NCI-H510A treated with DMSO at 0.1 percent for 48 hours (cell line): Measurements from ENCODE around the gene CD6.

Source experiments
- DNase-seq: peaks from one replicate; lab custom pipeline; 2025; lab: John Stamatoyannopoulos, UW

The CD6 gene

GRCh38 chr11:60985991-60986915 lies 14.8 kb downstream of the CD6 start:
- DNase-seq = no peak

DNA sequence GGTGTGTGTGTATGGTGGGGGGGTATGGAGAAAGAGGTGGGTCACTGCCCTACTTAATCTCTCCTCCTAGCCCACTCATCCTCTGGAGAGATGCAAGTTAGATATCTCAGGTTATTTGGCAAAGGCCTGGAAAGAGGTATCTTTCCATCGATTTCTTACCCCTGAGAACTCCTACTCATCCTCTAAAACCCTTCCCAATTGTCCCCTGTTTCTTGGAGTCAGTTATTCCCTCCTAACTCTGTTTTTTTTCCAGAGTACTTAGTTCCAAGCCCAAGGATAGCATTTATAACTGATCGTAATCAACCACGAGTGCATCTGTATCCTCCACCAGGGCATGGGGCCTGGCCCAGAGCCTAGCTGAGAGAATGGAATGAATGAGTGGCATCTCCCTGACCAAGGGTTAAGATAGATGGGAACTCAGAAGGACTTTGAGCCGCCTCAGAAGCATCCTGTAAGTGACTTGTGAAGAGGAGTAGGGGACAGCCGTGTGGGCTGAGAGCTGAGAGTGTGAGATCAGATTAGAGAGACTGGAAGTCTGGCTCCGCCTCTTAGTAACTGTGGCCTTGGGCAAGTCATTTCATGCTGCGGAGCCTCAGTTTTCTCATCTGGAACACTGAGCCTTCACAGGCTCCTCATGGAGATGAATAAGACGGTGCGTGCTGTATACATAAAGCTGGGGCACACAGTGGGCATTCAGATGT lies 16.2 kb downstream of the CD6 start:
- no peak for DNase-seq

GRCh38 chr11:60988658-60989057 lies 17.2 kb downstream of the CD6 start:
- DNase-seq = no peak

GRCh38 chr11:60989093-60989650 lies 17.7 kb downstream of the CD6 start:
- no peak for DNase-seq

DNA sequence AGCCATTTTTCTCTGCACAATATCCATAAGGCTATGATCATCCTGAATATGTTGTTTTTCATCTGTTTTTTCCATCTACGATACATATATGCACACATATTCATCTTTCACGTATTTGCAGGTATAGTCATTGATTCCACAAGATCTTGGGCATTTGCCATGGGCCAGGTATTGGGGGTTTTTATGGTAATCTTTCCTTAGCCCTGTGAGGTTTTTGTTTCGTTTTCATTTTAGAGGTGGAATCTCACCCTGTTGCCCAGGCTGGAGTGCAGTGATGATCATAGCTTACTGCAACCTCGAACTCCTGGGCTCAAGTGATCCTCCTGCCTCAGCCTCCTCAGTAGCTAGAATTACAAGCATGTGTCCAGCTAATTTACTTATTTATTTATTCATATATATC lies 20.0 kb downstream of the CD6 start:
- no peak for DNase-seq

GRCh38 chr11:60992842-60993409 lies 21.4 kb downstream of the CD6 start:
- DNase-seq = no peak

DNA sequence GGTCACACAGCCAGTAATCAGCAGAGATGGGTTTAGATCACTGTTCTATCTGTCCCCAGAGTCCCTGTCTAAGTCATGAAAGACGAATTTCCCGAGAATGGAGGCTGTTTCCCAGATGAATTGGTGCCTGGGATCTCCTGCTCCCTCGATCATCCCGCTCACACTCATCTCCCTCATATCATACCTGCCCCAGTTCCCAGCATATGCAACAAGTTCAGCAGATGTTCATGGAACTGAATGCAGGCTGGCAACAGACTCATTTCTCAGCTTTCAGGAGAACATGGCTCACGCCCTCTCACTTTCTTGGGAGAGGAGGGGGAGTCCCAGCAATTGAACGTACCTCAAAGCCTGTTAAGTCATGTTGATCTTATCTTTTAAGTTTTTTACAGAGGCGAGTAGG lies 22.1 kb downstream of the CD6 start:
- DNase-seq = no peak

GRCh38 chr11:60994541-60995080 lies 23.1 kb downstream of the CD6 start:
- no peak for DNase-seq

- DNase-seq = no peak
Measured at GRCh38 chr11:60995798-60996197, 24.3 kb downstream of the CD6 start.

DNA sequence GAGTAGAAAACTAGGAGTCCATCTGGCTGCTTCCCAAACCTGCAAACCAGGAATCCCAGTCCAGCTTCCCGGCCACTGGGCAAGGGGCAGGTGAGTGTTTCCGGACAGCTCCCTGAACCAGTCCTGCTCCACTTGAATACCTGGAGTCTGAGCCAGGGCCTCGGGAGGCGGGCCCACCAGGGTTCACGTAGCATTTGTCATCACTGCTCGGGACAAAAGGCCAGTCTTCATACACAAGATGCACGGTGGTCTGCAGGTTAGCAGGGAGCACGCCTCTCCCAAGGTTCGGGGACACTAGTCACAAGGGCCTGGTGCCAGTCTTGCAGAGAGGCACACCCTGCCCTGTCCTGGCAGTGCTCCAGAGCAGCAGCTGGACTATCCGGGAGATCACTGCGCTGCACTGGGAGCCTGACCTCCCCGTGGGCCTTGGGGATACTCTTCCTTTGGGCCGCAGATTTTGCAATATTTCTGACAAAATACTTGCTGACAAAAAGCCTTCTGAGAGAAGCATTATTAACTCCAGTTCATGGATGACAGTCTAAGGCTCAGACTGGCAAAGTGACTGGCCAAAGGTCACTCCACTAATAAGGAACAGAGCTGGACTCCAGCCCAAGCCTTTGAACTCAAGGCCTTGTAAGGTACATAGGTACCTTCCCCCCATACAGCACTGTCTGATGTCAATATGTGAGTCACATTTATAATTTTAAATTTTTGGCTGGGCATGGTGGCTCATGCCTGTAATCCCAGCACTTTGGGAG lies 25.1 kb downstream of the CD6 start:
- no peak for DNase-seq

- DNase-seq = no peak
Measured at GRCh38 chr11:61000426-61000825, 28.9 kb downstream of the CD6 start.

DNA sequence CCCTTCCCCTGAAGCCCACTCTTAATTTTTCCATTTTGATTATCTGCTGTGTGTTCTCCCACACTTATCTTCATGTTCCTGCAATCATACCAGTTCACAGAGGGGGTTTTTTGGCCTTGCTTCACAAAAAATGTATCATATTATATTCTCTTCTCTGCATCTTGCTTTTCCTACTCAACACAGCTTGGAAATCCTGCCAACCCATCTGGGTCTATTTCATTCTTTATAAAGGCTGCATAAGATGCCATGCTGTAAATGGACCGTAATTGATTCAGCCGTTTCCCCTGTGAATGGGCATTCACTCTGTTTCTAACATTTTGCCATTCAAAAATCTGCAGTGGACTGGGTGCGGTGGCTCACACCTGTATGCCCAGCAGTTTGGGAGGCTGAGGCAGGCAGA lies 30.5 kb downstream of the CD6 start:
- DNase-seq = no peak

DNA sequence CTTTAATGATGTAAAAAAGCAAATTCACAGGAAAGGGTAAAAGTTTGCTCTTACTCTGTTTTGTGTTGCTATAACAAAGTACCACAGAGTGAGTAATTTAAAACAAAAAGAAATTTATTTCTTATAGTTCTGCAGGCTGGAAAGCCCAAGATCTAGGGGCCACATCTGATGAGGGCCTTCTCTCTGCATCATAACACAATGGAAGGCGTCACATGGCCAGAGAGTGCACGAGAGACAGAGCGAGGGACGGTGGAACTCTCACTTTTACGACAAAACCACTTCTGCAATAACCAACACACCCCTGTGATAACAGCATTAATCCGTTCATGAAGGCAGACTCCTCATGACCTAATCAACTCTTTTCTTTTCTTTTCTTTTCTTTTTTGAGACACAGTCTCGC lies 31.1 kb downstream of the CD6 start:
- no peak for DNase-seq

GRCh38 chr11:61004180-61004611 lies 32.7 kb downstream of the CD6 start:
- peak; percentile 38 for DNase-seq

DNA sequence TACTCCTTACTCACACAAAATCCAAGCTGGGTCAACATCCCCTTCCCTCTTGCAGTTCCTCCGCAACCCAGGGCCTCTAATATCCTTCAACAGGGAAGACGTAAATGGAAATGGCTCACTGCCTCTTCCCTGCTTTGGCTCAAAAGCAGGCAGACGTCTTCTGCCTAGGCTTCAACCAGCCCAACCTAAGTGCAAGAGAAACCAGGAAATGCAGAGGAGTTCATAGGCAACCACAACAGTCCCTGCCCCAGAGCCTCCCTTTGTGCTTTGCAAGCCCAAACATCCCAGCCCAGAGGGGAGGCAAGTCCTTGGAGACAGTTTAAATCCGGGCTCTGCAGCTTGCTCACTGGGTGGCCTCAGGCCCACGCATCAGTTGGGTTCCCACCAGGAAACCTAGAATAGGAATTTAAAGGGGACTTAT lies 33.3 kb downstream of the CD6 start:
- DNase-seq = no peak

DNA sequence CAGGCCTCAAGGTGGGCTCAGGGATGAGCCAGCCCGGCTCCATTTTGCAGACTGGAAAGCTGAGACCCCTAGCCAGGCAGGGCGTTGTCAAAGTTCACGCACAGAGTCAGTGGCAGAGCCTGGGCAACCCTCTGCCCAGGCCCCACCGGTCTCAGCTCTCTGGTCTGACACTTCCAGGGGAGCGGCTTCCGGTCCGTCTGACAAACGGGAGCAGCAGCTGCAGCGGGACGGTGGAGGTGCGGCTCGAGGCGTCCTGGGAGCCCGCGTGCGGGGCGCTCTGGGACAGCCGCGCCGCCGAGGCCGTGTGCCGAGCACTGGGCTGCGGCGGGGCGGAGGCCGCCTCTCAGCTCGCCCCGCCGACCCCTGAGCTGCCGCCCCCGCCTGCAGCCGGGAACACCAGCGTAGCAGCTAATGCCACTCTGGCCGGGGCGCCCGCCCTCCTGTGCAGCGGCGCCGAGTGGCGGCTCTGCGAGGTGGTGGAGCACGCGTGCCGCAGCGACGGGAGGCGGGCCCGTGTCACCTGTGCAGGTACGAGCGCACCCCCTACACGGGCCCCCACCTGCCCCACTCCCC lies 36.0 kb downstream of the CD6 start:
- peak; percentile 27 for DNase-seq

- DNase-seq = no peak
Measured at GRCh38 chr11:61007956-61008896, 36.7 kb downstream of the CD6 start.

GRCh38 chr11:61008971-61009370 lies 37.5 kb downstream of the CD6 start:
- DNase-seq = no peak

- no peak for DNase-seq
Measured at GRCh38 chr11:61009392-61010275, 38.2 kb downstream of the CD6 start.
